H9 (cell line): Measurements from ENCODE around the gene MSI1. TPM values are rescaled to one million over a fixed set of nuclear protein-coding genes. Genes with fewer than 3 reads are reported as not detected.

ENCODE experiments used
- DNase-seq: peaks from one replicate; pipeline ENCODE4 v3.0.0-alpha.2; 2017
- H2AFZ ChIP-seq: one replicate; pipeline ENCODE4 v1.6.1; 2013; ENCODE audit warnings: mild to moderate bottlenecking, low read length, control low read depth, moderate library complexity
- H2AK5ac ChIP-seq: 2 replicates; pipeline ENCODE4 v1.6.1; 2013; ENCODE audit warnings: low read length, control low read depth, mixed read lengths; ENCODE audit not compliant: insufficient read length
- H2BK120ac ChIP-seq: one replicate; pipeline ENCODE4 v1.6.1; 2013; ENCODE audit warnings: low read depth, mild to moderate bottlenecking, low read length, control low read depth, inconsistent platforms; ENCODE audit not compliant: poor library complexity, severe bottlenecking
- H2BK12ac ChIP-seq: 2 replicates; pipeline ENCODE4 v1.6.1; 2013; ENCODE audit warnings: low read length, control low read depth, mixed read lengths, low read depth; ENCODE audit not compliant: insufficient read length
- H2BK15ac ChIP-seq: 2 replicates; pipeline ENCODE4 v1.6.1; 2013; ENCODE audit warnings: low read depth, low read length, control low read depth
- H2BK20ac ChIP-seq: one replicate; pipeline ENCODE4 v1.6.1; 2013; ENCODE audit warnings: low read depth, mild to moderate bottlenecking, low read length, control low read depth, inconsistent platforms; ENCODE audit not compliant: poor library complexity, severe bottlenecking
- H2BK5ac ChIP-seq: 2 replicates; pipeline ENCODE4 v1.6.1; 2013; ENCODE audit warnings: low read length, control low read depth, mixed read lengths; ENCODE audit not compliant: insufficient read length
- H3K14ac ChIP-seq: 2 replicates; pipeline ENCODE4 v1.6.1; 2013; ENCODE audit warnings: low read length, control low read depth; ENCODE audit not compliant: insufficient read depth
- H3K18ac ChIP-seq: 2 replicates; pipeline ENCODE4 v1.6.1; 2013; ENCODE audit warnings: low read depth, mild to moderate bottlenecking, mixed read lengths, low read length, control low read depth; ENCODE audit not compliant: insufficient read length
- H3K23ac ChIP-seq: 2 replicates; pipeline ENCODE4 v1.6.1; 2013; ENCODE audit warnings: low read length, control low read depth, mixed read lengths, low read depth; ENCODE audit not compliant: insufficient read length
- H3K23me2 ChIP-seq: 2 replicates; pipeline ENCODE4 v1.6.1; 2013; ENCODE audit warnings: low read depth, mild to moderate bottlenecking, mixed read lengths, low read length, control low read depth; ENCODE audit not compliant: insufficient read length, poor library complexity, severe bottlenecking
- H3K27ac ChIP-seq: 2 replicates; pipeline ENCODE4 v1.5.1; 2013; ENCODE audit warnings: low read length, control low read depth, mixed read lengths, low read depth; ENCODE audit not compliant: insufficient read length
- H3K27me3 ChIP-seq: 2 replicates; pipeline ENCODE4 v1.6.1; 2013; ENCODE audit warnings: low read length, control low read depth, inconsistent platforms; ENCODE audit not compliant: insufficient read depth
- H3K4ac ChIP-seq: 2 replicates; pipeline ENCODE4 v1.6.1; 2013; ENCODE audit warnings: low read depth, mild to moderate bottlenecking, control low read depth, inconsistent platforms, low read length, moderate library complexity
- H3K4me1 ChIP-seq: 2 replicates; pipeline ENCODE4 v1.6.1; 2013; ENCODE audit warnings: low read length, control low read depth, inconsistent platforms; ENCODE audit not compliant: insufficient read depth
- H3K4me2 ChIP-seq: 2 replicates; pipeline ENCODE4 v1.6.1; 2013; ENCODE audit warnings: low read length, control low read depth, mixed read lengths; ENCODE audit not compliant: insufficient read length, insufficient read depth
- H3K56ac ChIP-seq: 2 replicates; pipeline ENCODE4 v1.6.1; 2013; ENCODE audit warnings: low read depth, mild to moderate bottlenecking, mixed read lengths, low read length, control low read depth; ENCODE audit not compliant: insufficient read length
- H3K79me1 ChIP-seq: 2 replicates; pipeline ENCODE4 v1.6.1; 2013; ENCODE audit warnings: low read depth, mild to moderate bottlenecking, moderate library complexity, low read length, control low read depth, inconsistent platforms; ENCODE audit not compliant: insufficient read depth, poor library complexity, severe bottlenecking
- H3K79me2 ChIP-seq: 2 replicates; pipeline ENCODE4 v1.6.1; 2013; ENCODE audit warnings: low read length, control low read depth, inconsistent platforms; ENCODE audit not compliant: insufficient read depth
- H3K9ac ChIP-seq: 2 replicates; pipeline ENCODE4 v1.6.1; 2013; ENCODE audit warnings: low read length, control low read depth, mixed read lengths; ENCODE audit not compliant: insufficient read length; ENCODE audit errors: extremely low read depth
- H3K9me3 ChIP-seq: one replicate; pipeline ENCODE4 v1.6.1; 2013; ENCODE audit warnings: low read depth, low read length, inconsistent platforms; ENCODE audit not compliant: control insufficient read depth
- H3T11ph ChIP-seq: one replicate; pipeline ENCODE4 v1.6.1; 2013; ENCODE audit warnings: mild to moderate bottlenecking, low read length, control low read depth, inconsistent platforms
- H4K20me1 ChIP-seq: one replicate; pipeline ENCODE4 v1.6.1; 2013; ENCODE audit not compliant: control insufficient read depth, insufficient read length, insufficient read depth
- H4K5ac ChIP-seq: 2 replicates; pipeline ENCODE4 v1.6.1; 2013; ENCODE audit warnings: low read depth, mild to moderate bottlenecking, mixed read lengths, low read length, control low read depth; ENCODE audit not compliant: insufficient read length
- H4K8ac ChIP-seq: replicated peaks from 2 replicates; pipeline ENCODE4 v1.6.1; 2013; ENCODE audit warnings: low read length, control low read depth, mixed read lengths, low read depth; ENCODE audit not compliant: insufficient read length
- H4K91ac ChIP-seq: 2 replicates; pipeline ENCODE4 v1.6.1; 2013; ENCODE audit warnings: low read depth, mild to moderate bottlenecking, moderate library complexity, mixed read lengths, low read length, control low read depth; ENCODE audit not compliant: insufficient read length
- H3K27ac Mint-ChIP-seq, 3 experiments: 2 replicates in 2 of 3; 3 replicates in 1 of 3; pipeline ENCODE4 v1.8.0; 2020 to 2021; ENCODE audit warnings: mixed read lengths in 3 of 3, mild to moderate bottlenecking in 1 of 3, moderate library complexity in 1 of 3
- H3K27me3 Mint-ChIP-seq: 2 replicates; pipeline ENCODE4 v1.8.0; 2021; ENCODE audit warnings: low read depth, mild to moderate bottlenecking, moderate library complexity, mixed read lengths
- H3K36me3 Mint-ChIP-seq, 3 experiments: 2 replicates in 2 of 3; 3 replicates in 1 of 3; pipeline ENCODE4 v1.8.0; 2020 to 2021; ENCODE audit warnings: low read depth in 3 of 3, mixed read lengths in 3 of 3; ENCODE audit not compliant: insufficient read depth in 1 of 3
- H3K4me1 Mint-ChIP-seq, 2 experiments: 2 replicates each; pipeline ENCODE4 v1.8.0; 2020; ENCODE audit warnings: mixed read lengths in 2 of 2
- H3K4me3 Mint-ChIP-seq, 2 experiments: 2 replicates in 1 of 2; 3 replicates in 1 of 2; pipeline ENCODE4 v1.8.0; 2020 to 2021; ENCODE audit warnings: mild to moderate bottlenecking in 2 of 2, mixed read lengths in 2 of 2, moderate library complexity in 1 of 2
- H3K9me3 Mint-ChIP-seq, 2 experiments: 2 replicates in 1 of 2; 3 replicates in 1 of 2; pipeline ENCODE4 v1.8.0; 2020; ENCODE audit warnings: mild to moderate bottlenecking in 2 of 2, mixed read lengths in 2 of 2, moderate library complexity in 1 of 2
- WGBS: extraction: QIAGEN DNeasy Blood & Tissue Kit; methylation state at CpG from one replicate; pipeline ENCODE4 v1.1.7; 2013; ENCODE audit warnings: missing lambda C conversion rate, low lambda C conversion rate, mixed read lengths; ENCODE audit not compliant: insufficient read length; ENCODE audit errors: extremely low coverage; 5-methylcytosine and 5-hydroxymethylcytosine counted together
- total RNA-seq: library from RNA; stranded (reverse); gene quantifications from 2 replicates; pipeline ENCODE4 v1.2.1, GENCODE V29; 2021
- TF ChIP-seq, protein P1 (sequence below): fragments of 200-600 bp; sonication (generic); conservative IDR thresholded peaks from 3 replicates; pipeline ENCODE4 v1.8.0; 2021; ENCODE audit warnings: antibody characterized with exemption, mild to moderate bottlenecking

The MSI1 gene
- total RNA-seq, 1 experiment from 2014 or later, result 91.5 TPM

DNA sequence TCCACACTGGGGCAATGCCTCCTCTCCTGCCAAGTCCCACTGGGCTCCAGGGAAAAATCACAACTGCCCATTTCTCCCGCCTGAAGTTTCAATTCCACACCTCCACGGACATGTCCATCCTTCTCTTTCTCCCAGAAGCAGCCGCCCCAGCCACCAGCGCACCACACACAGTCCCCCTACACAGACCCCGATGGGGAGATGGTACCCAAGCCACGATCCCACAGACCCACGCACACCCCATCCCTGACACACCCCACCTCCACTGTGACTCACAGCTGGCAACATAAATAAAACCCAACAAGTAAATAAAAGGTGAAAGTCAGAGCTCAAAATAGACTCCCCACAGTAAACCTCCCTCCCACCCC is 2.6 kb downstream of the MSI1 start:
- Histone ChIP-seq H4K8ac (no peak overlapping the region), H3K56ac (no peak overlapping the region), H3K4me1 (peaks cover 17% of the 10 kb centered on the region; the same call in 1 of the 2 replicates), H3K18ac (no peak overlapping the region), H2BK20ac (no peak overlapping the region), H3K27ac (no peak overlapping the region), H4K5ac (no peak overlapping the region), H3K23me2 (peaks cover 17% of the 10 kb centered on the region), H2BK5ac (no peak overlapping the region), H2BK15ac (no peak overlapping the region), H2BK120ac (no peak overlapping the region), H3K79me2 (no peaks in the 10 kb centered on the region), H2AFZ (no peak overlapping the region), H3K14ac (no peak overlapping the region), H3K79me1 (peaks cover 2% of the 10 kb centered on the region), H2AK5ac (no peak overlapping the region), H3T11ph (no peak overlapping the region), H3K23ac (no peak overlapping the region), H3K4me2 (no peak overlapping the region), H4K91ac (no peak overlapping the region), H3K9me3 (no peaks in the 10 kb centered on the region), H3K4ac (no peak overlapping the region), H4K20me1 (peaks cover 5% of the 10 kb centered on the region), H3K9ac (no peak overlapping the region), H3K27me3 (peaks cover 6% of the 10 kb centered on the region; the same call in 1 of the 2 replicates), H2BK12ac (no peak overlapping the region)
- peaks cover 28% of the 10 kb centered on the region for H3K27me3 Mint-ChIP-seq
- WGBS, result no CpG with 5 or more reads among the region's 7 CpGs
- peaks cover 24 to 52% (median 50%) of the 10 kb centered on the region in 3 experiments for H3K36me3 Mint-ChIP-seq
- H3K9me3 Mint-ChIP-seq, result no peaks in the 10 kb centered on the region
- no peak for DNase-seq
- TF ChIP-seq, protein P1, sequence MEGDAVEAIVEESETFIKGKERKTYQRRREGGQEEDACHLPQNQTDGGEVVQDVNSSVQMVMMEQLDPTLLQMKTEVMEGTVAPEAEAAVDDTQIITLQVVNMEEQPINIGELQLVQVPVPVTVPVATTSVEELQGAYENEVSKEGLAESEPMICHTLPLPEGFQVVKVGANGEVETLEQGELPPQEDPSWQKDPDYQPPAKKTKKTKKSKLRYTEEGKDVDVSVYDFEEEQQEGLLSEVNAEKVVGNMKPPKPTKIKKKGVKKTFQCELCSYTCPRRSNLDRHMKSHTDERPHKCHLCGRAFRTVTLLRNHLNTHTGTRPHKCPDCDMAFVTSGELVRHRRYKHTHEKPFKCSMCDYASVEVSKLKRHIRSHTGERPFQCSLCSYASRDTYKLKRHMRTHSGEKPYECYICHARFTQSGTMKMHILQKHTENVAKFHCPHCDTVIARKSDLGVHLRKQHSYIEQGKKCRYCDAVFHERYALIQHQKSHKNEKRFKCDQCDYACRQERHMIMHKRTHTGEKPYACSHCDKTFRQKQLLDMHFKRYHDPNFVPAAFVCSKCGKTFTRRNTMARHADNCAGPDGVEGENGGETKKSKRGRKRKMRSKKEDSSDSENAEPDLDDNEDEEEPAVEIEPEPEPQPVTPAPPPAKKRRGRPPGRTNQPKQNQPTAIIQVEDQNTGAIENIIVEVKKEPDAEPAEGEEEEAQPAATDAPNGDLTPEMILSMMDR, result no peak
- H3K27ac Mint-ChIP-seq, result peak overlapping the region in 1 of 3 experiments; percentile 14; a peak in 2 of 7 replicates
- peak overlapping the region; percentile 67 to 85; a peak in 4 of 5 replicates for H3K4me3 Mint-ChIP-seq
- peaks cover 66 to 73% of the 10 kb centered on the region in 2 experiments for H3K4me1 Mint-ChIP-seq
